HG03521 (cell line): Measurements from ENCODE around the gene FAM83C.
"Not testable (repeated sequence)": the region's sequence is repeated elsewhere in the genome, so short reads cannot be mapped to it uniquely, and the experiment has no call there.

Experiments
- ATAC-seq: cut with Tn5 transposase; IDR thresholded peaks from one replicate; pipeline ENCODE4 v1.9.1; 2021; ENCODE audit warnings: mild to moderate bottlenecking, moderate library complexity; ENCODE audit not compliant: unreplicated experiment

The FAM83C gene

GRCh38 chr20:35318502-35319157, 26.4 kb upstream of the FAM83C start:
- no peak for ATAC-seq

- no peak for ATAC-seq
Observed at GRCh38 chr20:35317416-35318210, 25.4 kb upstream of the FAM83C start.

- no peak for ATAC-seq
Observed at GRCh38 chr20:35316086-35316485, 23.9 kb upstream of the FAM83C start.

- not testable (repeated sequence) for ATAC-seq
Observed at GRCh38 chr20:35315632-35316020, 23.4 kb upstream of the FAM83C start.

- no peak for ATAC-seq
Observed at GRCh38 chr20:35314816-35315631, 22.8 kb upstream of the FAM83C start.

- no peak for ATAC-seq
Observed at GRCh38 chr20:35312318-35312717, 20.1 kb upstream of the FAM83C start.

- ATAC-seq, result no peak
Observed at GRCh38 chr20:35311822-35312221, 19.6 kb upstream of the FAM83C start.

- no peak for ATAC-seq
Observed at GRCh38 chr20:35311409-35311808, 19.2 kb upstream of the FAM83C start.

GRCh38 chr20:35307666-35308653, 15.7 kb upstream of the FAM83C start:
- ATAC-seq, result no peak

- no peak for ATAC-seq
Observed at GRCh38 chr20:35306931-35307517, 14.8 kb upstream of the FAM83C start.

GRCh38 chr20:35305682-35306556, 13.7 kb upstream of the FAM83C start:
- no peak for ATAC-seq

- no peak for ATAC-seq
Observed at GRCh38 chr20:35304956-35305355, 12.7 kb upstream of the FAM83C start.

GRCh38 chr20:35303735-35304491, 11.7 kb upstream of the FAM83C start:
- ATAC-seq, result no peak

- no peak for ATAC-seq
Observed at GRCh38 chr20:35303382-35303734, 11.1 kb upstream of the FAM83C start.

GRCh38 chr20:35302421-35303335, 10.5 kb upstream of the FAM83C start:
- ATAC-seq, result no peak

GRCh38 chr20:35301426-35301825, 9.2 kb upstream of the FAM83C start:
- no peak for ATAC-seq

- ATAC-seq, result no peak
Observed at GRCh38 chr20:35300469-35301262, 8.4 kb upstream of the FAM83C start.
